Stomach (tissue), 4 donors: ENCODE data around the gene NYNRIN.

ENCODE experiments used
- EP300 ChIP-seq: sonication (generic); formaldehyde crosslinking; IDR thresholded peaks from one replicate; pipeline ENCODE4 v1.6.1; 2017; ENCODE audit warnings: antibody characterized with exemption
- POLR2A ChIP-seq, 4 donors: fragments of 450-650 bp; IDR thresholded peaks; one replicate each; pipeline ENCODE4 v1.6.1; 2016; ENCODE audit warnings: antibody characterized with exemption in 4 of 4, control low read depth in 2 of 4, mild to moderate bottlenecking in 1 of 4, moderate library complexity in 1 of 4
- TF ChIP-seq, protein P1 (sequence below), 7 experiments: fragments of 450-650 bp in 4 of 7; fragments of 200-600 bp in 3 of 7; sonication (generic) in 3 of 7; IDR thresholded peaks; one replicate each; pipeline ENCODE4 v1.5.1; 2016 to 2019; ENCODE audit warnings: antibody characterized with exemption in 7 of 7, control low read depth in 2 of 7, mild to moderate bottlenecking in 1 of 7

GRCh38 chr14:24427537-24428508 is 29.0 kb downstream of the NYNRIN start:
- TF ChIP-seq, protein P1, sequence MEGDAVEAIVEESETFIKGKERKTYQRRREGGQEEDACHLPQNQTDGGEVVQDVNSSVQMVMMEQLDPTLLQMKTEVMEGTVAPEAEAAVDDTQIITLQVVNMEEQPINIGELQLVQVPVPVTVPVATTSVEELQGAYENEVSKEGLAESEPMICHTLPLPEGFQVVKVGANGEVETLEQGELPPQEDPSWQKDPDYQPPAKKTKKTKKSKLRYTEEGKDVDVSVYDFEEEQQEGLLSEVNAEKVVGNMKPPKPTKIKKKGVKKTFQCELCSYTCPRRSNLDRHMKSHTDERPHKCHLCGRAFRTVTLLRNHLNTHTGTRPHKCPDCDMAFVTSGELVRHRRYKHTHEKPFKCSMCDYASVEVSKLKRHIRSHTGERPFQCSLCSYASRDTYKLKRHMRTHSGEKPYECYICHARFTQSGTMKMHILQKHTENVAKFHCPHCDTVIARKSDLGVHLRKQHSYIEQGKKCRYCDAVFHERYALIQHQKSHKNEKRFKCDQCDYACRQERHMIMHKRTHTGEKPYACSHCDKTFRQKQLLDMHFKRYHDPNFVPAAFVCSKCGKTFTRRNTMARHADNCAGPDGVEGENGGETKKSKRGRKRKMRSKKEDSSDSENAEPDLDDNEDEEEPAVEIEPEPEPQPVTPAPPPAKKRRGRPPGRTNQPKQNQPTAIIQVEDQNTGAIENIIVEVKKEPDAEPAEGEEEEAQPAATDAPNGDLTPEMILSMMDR (IDR thresholded peaks at IDR 0.05): no peak
- TF ChIP-seq POLR2A (IDR thresholded peaks at IDR 0.05) (no peak), EP300 (no peak)
